Measurements from ENCODE around the gene JKAMP. TPM values are rescaled to one million over a fixed set of nuclear protein-coding genes. Genes with fewer than 3 reads are reported as not detected.

Gene JKAMP
- total RNA-seq, 1 donor from 2014 or later, result 182 TPM

DNA sequence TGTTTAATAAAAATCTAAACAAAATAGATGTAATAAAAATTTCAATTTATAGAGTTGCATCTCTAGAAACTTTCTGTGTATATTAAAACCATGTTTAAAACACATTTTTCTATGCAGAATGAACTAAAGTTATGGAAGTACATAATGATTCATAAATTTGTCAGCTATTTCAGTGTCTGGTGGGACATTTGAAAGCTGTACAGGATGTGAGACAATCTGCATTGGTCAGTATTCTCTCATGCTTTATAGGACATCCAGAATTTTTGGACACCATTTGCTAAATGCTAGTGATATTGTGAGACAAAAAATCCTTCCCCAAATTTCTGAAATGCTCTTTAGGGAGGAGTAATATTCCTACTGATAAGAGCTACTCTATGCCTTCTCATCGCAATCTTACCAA is 32.5 kb upstream of the JKAMP start:
- no peaks in the 10 kb centered on the region for H4K20me1 ChIP-seq (ENCODE audit: low read depth)
- Mint-ChIP-seq H3K27ac (no peak overlapping the region), H3K4me1 (no peaks in the 10 kb centered on the region), H3K27me3 (ENCODE audit: insufficient read depth, low read depth) (peaks cover 5% of the 10 kb centered on the region), H3K36me3 (peaks cover 12% of the 10 kb centered on the region), H3K4me3 (no peak overlapping the region), H3K9me3 (no peaks in the 10 kb centered on the region)
- H3K4me1 ChIP-seq, result no peaks in the 10 kb centered on the region
- no peak overlapping the region for H3K27ac ChIP-seq
- H3K79me2 ChIP-seq (ENCODE audit: low read depth), result no peaks in the 10 kb centered on the region
- H3F3A ChIP-seq (ENCODE audit: low read depth), result no peaks in the 10 kb centered on the region
- H2AFZ ChIP-seq (replicated peaks), result no peak overlapping the region
- peaks cover 6% of the 10 kb centered on the region for H3K36me3 ChIP-seq
- H3K9ac ChIP-seq, result no peak overlapping the region
- H3K4me3 ChIP-seq, result no peak overlapping the region
- H3K4me2 ChIP-seq, result no peak overlapping the region
- TF ChIP-seq, protein P1, sequence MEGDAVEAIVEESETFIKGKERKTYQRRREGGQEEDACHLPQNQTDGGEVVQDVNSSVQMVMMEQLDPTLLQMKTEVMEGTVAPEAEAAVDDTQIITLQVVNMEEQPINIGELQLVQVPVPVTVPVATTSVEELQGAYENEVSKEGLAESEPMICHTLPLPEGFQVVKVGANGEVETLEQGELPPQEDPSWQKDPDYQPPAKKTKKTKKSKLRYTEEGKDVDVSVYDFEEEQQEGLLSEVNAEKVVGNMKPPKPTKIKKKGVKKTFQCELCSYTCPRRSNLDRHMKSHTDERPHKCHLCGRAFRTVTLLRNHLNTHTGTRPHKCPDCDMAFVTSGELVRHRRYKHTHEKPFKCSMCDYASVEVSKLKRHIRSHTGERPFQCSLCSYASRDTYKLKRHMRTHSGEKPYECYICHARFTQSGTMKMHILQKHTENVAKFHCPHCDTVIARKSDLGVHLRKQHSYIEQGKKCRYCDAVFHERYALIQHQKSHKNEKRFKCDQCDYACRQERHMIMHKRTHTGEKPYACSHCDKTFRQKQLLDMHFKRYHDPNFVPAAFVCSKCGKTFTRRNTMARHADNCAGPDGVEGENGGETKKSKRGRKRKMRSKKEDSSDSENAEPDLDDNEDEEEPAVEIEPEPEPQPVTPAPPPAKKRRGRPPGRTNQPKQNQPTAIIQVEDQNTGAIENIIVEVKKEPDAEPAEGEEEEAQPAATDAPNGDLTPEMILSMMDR (IDR thresholded peaks at IDR 0.05), result no peak
- TF ChIP-seq EZH2phosphoT487 (IDR thresholded peaks at IDR 0.05) (no peak), EZH2 (IDR thresholded peaks at IDR 0.05) (no peak)
- H3K9me3 ChIP-seq (ENCODE audit: low read depth), result no peaks in the 10 kb centered on the region
- DNase-seq (ENCODE audit: low spot score), result no peak
- no peaks in the 10 kb centered on the region for H3K27me3 ChIP-seq

DNA sequence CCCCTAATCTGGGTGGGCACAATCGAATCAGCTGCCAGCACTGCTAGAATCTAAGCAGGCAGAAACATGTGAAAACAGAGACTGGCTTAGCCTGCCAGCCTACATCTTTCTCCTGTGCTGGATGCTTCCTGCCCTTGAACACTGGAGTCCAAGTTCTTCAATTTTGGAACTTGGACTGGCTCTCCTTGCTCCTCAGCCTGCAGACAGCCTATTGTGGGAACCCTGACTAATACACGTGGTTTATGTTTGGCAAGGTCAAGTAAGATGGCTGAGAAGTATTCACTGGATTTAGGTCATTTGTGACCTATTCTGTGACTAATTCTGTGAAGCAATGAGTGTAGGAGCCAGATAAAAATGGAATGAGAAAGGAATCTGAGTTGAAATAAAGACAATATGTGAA is 30.2 kb upstream of the JKAMP start:
- no peaks in the 10 kb centered on the region for H3F3A ChIP-seq (ENCODE audit: low read depth)
- no peak overlapping the region for H3K9ac ChIP-seq
- no peak for DNase-seq (ENCODE audit: low spot score)
- Mint-ChIP-seq H3K36me3 (peaks cover 21% of the 10 kb centered on the region), H3K9me3 (peaks cover 2% of the 10 kb centered on the region), H3K4me3 (no peak overlapping the region), H3K27ac (no peak overlapping the region), H3K27me3 (ENCODE audit: insufficient read depth, low read depth) (no peaks in the 10 kb centered on the region), H3K4me1 (no peaks in the 10 kb centered on the region)
- no peaks in the 10 kb centered on the region for H3K27me3 ChIP-seq
- H4K20me1 ChIP-seq (ENCODE audit: low read depth), result no peaks in the 10 kb centered on the region
- no peak overlapping the region for H3K4me2 ChIP-seq
- H3K27ac ChIP-seq, result no peak overlapping the region
- H2AFZ ChIP-seq (replicated peaks), result no peak overlapping the region
- peaks cover 9% of the 10 kb centered on the region for H3K36me3 ChIP-seq
- no peak for TF ChIP-seq EZH2phosphoT487 (IDR thresholded peaks at IDR 0.05)
- TF ChIP-seq, protein P1 (IDR thresholded peaks at IDR 0.05), result no peak
- TF ChIP-seq EZH2 (IDR thresholded peaks at IDR 0.05), result no peak
- no peak overlapping the region for H3K4me3 ChIP-seq
- H3K4me1 ChIP-seq, result no peaks in the 10 kb centered on the region
- peaks cover 3% of the 10 kb centered on the region for H3K9me3 ChIP-seq (ENCODE audit: low read depth)
- H3K79me2 ChIP-seq (ENCODE audit: low read depth), result no peaks in the 10 kb centered on the region

DNA sequence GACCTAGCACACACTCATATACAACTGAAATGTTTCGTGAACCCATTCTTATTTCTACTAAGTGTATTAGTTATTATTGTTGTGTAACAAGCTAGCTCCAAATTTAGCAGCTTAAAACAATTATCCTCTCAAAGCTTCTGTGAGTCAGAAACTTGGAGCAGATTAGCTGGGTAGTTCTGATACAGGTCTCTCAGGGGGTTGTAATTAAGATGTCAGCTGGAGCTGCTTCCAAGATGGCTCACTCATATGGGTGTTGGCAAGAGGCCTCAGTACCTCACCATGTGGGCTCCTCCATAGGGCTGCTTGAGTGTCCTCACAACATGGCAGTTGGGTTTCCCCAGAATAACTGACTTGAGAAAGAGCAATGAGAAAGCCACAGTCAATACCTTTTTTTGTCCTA is 28.9 kb upstream of the JKAMP start:
- Histone ChIP-seq H3K4me1 (no peaks in the 10 kb centered on the region), H3K36me3 (peaks cover 9% of the 10 kb centered on the region), H3K4me3 (no peak overlapping the region), H4K20me1 (ENCODE audit: low read depth) (no peaks in the 10 kb centered on the region), H3K27ac (no peak overlapping the region), H3K9ac (no peak overlapping the region), H3F3A (ENCODE audit: low read depth) (no peaks in the 10 kb centered on the region), H3K27me3 (no peaks in the 10 kb centered on the region), H2AFZ (replicated peaks) (no peak overlapping the region), H3K4me2 (no peak overlapping the region), H3K9me3 (ENCODE audit: low read depth) (peaks cover 3% of the 10 kb centered on the region), H3K79me2 (ENCODE audit: low read depth) (no peaks in the 10 kb centered on the region)
- no peaks in the 10 kb centered on the region for H3K27me3 Mint-ChIP-seq (ENCODE audit: insufficient read depth, low read depth)
- H3K27ac Mint-ChIP-seq, result no peak overlapping the region
- TF ChIP-seq, protein P1 (IDR thresholded peaks at IDR 0.05), result no peak
- no peak for TF ChIP-seq EZH2phosphoT487 (IDR thresholded peaks at IDR 0.05)
- no peak for TF ChIP-seq EZH2 (IDR thresholded peaks at IDR 0.05)
- peaks cover 2% of the 10 kb centered on the region for H3K9me3 Mint-ChIP-seq
- H3K36me3 Mint-ChIP-seq, result peaks cover 23% of the 10 kb centered on the region
- no peak for DNase-seq (ENCODE audit: low spot score)
- H3K4me3 Mint-ChIP-seq, result no peak overlapping the region
- H3K4me1 Mint-ChIP-seq, result no peaks in the 10 kb centered on the region

Data from neural progenitor cell (in vitro differentiated cells).